Omental fat pad (tissue), 4 donors: ENCODE measurements around the gene AKAP12. TPM values are rescaled to one million over a fixed set of nuclear protein-coding genes. Genes with fewer than 3 reads are reported as not detected.
A peak's percentile ranks its signal among the peaks of the same experiment; 100 is the strongest.

Source experiments
- ATAC-seq: fragments of 150-250 bp; one replicate; pipeline ENCODE4 v1.9.1; 2016; ENCODE audit warnings: mild to moderate bottlenecking, moderate library complexity; ENCODE audit not compliant: low FRiP score
- DNase-seq: peaks from one replicate; pipeline ENCODE4 v3.0.0-alpha.2; 2019; ENCODE audit warnings: low spot score
- total RNA-seq, 4 donors: library from RNA; depleted of rRNA; stranded (reverse); fragments of >200 nt; gene quantifications; one replicate each; pipeline ENCODE4 v1.1.0, GENCODE V29; 2016
- TF ChIP-seq, protein P1 (sequence below), 3 donors: fragments of 450-650 bp; IDR thresholded peaks; one replicate each; pipeline ENCODE4 v1.5.1; 2016 to 2017; ENCODE audit warnings: antibody characterized with exemption in 3 of 3, mild to moderate bottlenecking in 3 of 3, moderate library complexity in 2 of 3

AKAP12 gene
- total RNA-seq, 4 donors from 2014 or later = 151 to 488 (median 216) TPM

DNA sequence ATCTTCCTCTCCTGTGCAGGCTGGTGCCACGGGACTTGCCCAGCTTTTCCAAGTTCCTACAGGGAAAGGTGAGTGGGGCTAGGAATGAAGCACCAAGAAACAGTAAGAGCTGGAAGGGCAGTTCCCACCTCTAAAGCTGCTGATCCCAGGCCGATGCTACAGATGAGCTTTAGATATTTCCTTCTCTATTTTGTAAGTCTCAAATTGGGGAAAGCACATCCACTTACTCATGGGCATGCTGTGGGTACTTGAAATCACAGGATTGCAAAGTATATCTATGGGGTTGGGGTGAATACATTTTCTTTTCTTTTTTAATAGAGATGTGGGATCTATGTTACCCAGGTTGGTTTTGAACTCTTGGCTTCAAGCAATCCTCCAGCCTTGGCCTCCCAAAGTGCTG, 148.5 kb downstream of the AKAP12 start:
- ATAC-seq (no peak), DNase-seq (no peak)
- TF ChIP-seq, protein P1, sequence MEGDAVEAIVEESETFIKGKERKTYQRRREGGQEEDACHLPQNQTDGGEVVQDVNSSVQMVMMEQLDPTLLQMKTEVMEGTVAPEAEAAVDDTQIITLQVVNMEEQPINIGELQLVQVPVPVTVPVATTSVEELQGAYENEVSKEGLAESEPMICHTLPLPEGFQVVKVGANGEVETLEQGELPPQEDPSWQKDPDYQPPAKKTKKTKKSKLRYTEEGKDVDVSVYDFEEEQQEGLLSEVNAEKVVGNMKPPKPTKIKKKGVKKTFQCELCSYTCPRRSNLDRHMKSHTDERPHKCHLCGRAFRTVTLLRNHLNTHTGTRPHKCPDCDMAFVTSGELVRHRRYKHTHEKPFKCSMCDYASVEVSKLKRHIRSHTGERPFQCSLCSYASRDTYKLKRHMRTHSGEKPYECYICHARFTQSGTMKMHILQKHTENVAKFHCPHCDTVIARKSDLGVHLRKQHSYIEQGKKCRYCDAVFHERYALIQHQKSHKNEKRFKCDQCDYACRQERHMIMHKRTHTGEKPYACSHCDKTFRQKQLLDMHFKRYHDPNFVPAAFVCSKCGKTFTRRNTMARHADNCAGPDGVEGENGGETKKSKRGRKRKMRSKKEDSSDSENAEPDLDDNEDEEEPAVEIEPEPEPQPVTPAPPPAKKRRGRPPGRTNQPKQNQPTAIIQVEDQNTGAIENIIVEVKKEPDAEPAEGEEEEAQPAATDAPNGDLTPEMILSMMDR (IDR thresholded peaks at IDR 0.05) = no peak

- TF ChIP-seq, protein P1 (IDR thresholded peaks at IDR 0.05) = no peak
These were observed 149.3 kb downstream of the AKAP12 start for GRCh38 chr6:151388997-151389617.

GRCh38 chr6:151389618-151390275, 150.0 kb downstream of the AKAP12 start:
- DNase-seq = peak; percentile 35
- no peak for ATAC-seq
- TF ChIP-seq, protein P1 (IDR thresholded peaks at IDR 0.05) = no peak

More at GRCh38 chr6:151388997-151389617, 149.3 kb downstream of the AKAP12 start:
- ATAC-seq (no peak), DNase-seq (no peak)

DNA sequence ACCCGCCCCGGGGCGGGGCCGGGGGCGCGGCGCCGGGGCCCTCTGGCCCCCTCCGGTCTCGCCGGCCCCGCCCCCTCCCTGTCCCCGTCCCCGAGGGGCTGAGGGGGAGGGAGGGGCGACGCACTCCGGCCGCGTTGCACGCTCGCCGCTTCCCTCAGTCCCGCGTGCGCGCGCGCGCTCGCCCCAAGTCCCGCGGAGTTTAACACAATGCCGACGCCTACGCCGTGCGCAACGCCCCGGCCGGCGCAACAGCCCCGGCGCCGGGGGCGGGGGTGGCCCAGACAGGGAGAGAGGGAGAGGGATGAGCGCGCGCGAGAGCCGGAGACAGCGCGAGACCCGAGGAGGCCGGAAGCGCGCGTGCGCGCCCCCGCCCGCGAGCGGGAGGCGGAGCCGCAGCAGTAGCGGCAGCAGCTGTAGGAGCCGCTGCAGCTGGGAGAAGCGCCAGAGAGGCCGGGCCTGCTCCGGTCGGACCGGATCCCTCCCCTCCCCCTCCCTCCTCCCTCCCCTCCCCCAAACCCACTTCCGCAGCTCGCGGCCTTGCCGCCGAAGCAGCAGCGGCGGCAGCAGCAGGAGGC, 150.6 kb downstream of the AKAP12 start:
- TF ChIP-seq, protein P1 (IDR thresholded peaks at IDR 0.05) = no peak
- DNase-seq = peak; percentile 76
- peak; percentile 90 for ATAC-seq

- ATAC-seq (peak; percentile 38), DNase-seq (peak; percentile 35)
- TF ChIP-seq, protein P1 (IDR thresholded peaks at IDR 0.05) = no peak
These were observed 151.2 kb downstream of the AKAP12 start for GRCh38 chr6:151390851-151391470.

GRCh38 chr6:151391471-151392413, 152.0 kb downstream of the AKAP12 start, which contains the start of gene ZBTB2:
TSS of gene ZBTB2 (minus strand) at chr6:151391559. CDS start at chr6:151373637, 17,922 bp downstream.
- peak; percentile 32 for DNase-seq
- TF ChIP-seq, protein P1 (IDR thresholded peaks at IDR 0.05) = no peak

More at GRCh38 chr6:151391471-151392413, 152.0 kb downstream of the AKAP12 start, which contains the start of gene ZBTB2:
- ATAC-seq = peak; percentile 28
